Type B pancreatic cell (in vitro differentiated cells): Measurements from ENCODE around the gene NIN. TPM values are rescaled to one million over a fixed set of nuclear protein-coding genes. Genes with fewer than 3 reads are reported as not detected.
"Not testable (repeated sequence)": the region's sequence is repeated elsewhere in the genome, so short reads cannot be mapped to it uniquely, and the experiment has no call there.

Source experiments
- DNase-seq: peaks from one replicate; pipeline ENCODE4 v3.0.0; 2021; ENCODE audit warnings: mixed read lengths; ENCODE audit not compliant: unreplicated experiment; ENCODE audit errors: extremely low spot score
- H3K27ac Mint-ChIP-seq: 2 replicates; pipeline ENCODE4 v1.8.0; 2021; ENCODE audit warnings: mild to moderate bottlenecking, mixed read lengths
- H3K27me3 Mint-ChIP-seq: 2 replicates; pipeline ENCODE4 v1.8.0; 2021; ENCODE audit warnings: mixed read lengths
- H3K36me3 Mint-ChIP-seq: 2 replicates; pipeline ENCODE4 v1.8.0; 2021; ENCODE audit warnings: mixed read lengths
- H3K4me1 Mint-ChIP-seq: one replicate; pipeline ENCODE4 v1.8.0; 2021; ENCODE audit warnings: mixed read lengths; ENCODE audit not compliant: unreplicated experiment
- H3K4me3 Mint-ChIP-seq: 2 replicates; pipeline ENCODE4 v1.8.0; 2021; ENCODE audit warnings: mild to moderate bottlenecking, mixed read lengths
- H3K9me3 Mint-ChIP-seq: 2 replicates; pipeline ENCODE4 v1.8.0; 2021; ENCODE audit warnings: mixed read lengths
- CTCF ChIP-seq: fragments of 200-600 bp; sonication (generic); conservative IDR thresholded peaks from 2 replicates; pipeline ENCODE4 v1.5.0; 2021; ENCODE audit warnings: antibody characterized with exemption, mild to moderate bottlenecking
- total RNA-seq: library from RNA; stranded (reverse); gene quantifications from 2 replicates; pipeline ENCODE4 v1.2.1, GENCODE V29; 2021; ENCODE audit warnings: low replicate concordance

Gene NIN
- total RNA-seq, 1 donor from 2014 or later = 40.5 TPM

- H3K4me1 Mint-ChIP-seq = no peaks in the 10 kb centered on the region
- no peak for TF ChIP-seq CTCF
- peaks cover 5% of the 10 kb centered on the region for H3K9me3 Mint-ChIP-seq
- no peaks in the 10 kb centered on the region for H3K36me3 Mint-ChIP-seq
- H3K27me3 Mint-ChIP-seq = no peaks in the 10 kb centered on the region
- H3K27ac Mint-ChIP-seq = no peak overlapping the region
- DNase-seq = no peak
- no peak overlapping the region for H3K4me3 Mint-ChIP-seq
These were observed 125.9 kb downstream of the NIN start for GRCh38 chr14:50705026-50705593.

DNA sequence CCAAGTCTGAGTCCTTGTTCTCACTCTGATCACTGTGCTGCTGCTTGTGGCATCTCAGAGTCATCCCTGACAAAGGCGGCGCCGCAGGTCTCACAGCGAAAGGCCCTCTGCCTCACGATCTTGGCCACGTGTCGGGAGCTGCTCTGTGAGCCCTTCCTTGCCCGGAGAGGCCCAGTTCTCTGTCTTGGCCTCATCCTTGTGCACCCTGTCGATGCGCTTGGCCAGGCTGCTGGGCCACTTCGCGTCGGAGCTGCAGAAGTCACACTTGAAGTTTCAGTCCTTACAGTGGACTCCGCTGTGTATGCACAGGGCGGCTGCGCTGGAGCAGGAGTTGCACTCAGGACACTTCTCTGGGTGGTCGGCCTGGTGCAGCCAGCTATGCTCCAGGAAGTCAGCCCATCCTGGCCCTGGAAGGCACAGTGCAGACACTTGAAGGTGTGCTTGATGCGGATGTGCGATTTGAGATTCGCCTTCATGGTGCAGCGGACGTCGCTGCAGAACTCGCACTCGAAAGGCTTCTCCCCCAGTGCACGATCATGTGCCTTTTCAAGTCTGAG lies 126.4 kb downstream of the NIN start:
- DNase-seq = no peak
- Mint-ChIP-seq H3K4me1 (no peaks in the 10 kb centered on the region), H3K9me3 (peaks cover 5% of the 10 kb centered on the region), H3K36me3 (no peaks in the 10 kb centered on the region), H3K27me3 (no peaks in the 10 kb centered on the region), H3K4me3 (no peak overlapping the region), H3K27ac (no peak overlapping the region)
- no peak for TF ChIP-seq CTCF

- no peak for DNase-seq
- Mint-ChIP-seq H3K9me3 (peaks cover 5% of the 10 kb centered on the region), H3K27me3 (no peaks in the 10 kb centered on the region)
These were observed 133.2 kb downstream of the NIN start for GRCh38 chr14:50697659-50698290.

DNA sequence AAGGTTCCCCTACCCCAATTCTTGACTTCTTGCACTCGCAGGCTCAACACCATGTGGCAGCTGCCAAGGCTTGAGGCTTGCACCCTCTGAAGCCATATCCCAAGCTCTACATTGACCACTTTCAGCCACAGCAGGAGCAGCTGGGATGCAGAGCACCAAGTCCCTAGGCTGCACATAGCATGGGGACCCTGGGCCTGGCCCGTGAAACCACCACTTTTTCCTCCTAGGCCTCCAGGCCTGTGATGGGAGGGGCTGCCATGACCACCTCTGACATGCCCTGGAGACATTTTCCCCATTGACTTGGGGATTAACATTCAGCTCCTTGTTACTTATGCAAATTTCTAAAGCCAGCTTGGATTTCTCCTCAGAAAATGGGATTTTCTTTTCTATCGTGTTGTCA lies 136.7 kb downstream of the NIN start:
- not testable (repeated sequence) for H3K4me1 Mint-ChIP-seq, H3K4me3 Mint-ChIP-seq, H3K9me3 Mint-ChIP-seq, H3K27me3 Mint-ChIP-seq, H3K36me3 Mint-ChIP-seq, DNase-seq, H3K27ac Mint-ChIP-seq

More at GRCh38 chr14:50697659-50698290, 133.2 kb downstream of the NIN start:
- no peak overlapping the region for H3K4me3 Mint-ChIP-seq
- TF ChIP-seq CTCF = no peak
- no peak overlapping the region for H3K27ac Mint-ChIP-seq
- no peaks in the 10 kb centered on the region for H3K4me1 Mint-ChIP-seq
- H3K36me3 Mint-ChIP-seq = no peaks in the 10 kb centered on the region

DNA sequence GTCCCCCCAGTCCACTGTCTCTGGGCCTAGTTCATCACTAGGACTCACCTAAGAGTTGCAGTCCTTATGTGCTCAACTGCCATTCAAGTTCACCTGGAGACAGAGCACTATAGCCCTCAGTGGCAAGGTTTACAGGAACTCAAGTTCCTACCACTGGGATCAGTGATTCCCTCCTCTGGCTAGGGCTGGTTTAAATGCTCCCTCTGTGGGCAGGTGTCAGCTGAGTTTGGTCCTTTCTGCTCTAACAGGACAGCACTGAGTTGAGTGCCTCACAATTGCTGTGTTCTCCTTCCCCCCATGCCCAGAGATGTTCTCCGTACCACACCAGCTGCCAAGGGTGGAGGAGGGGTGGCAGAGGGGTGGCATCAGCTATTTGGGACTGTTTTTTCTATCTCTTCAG lies 142.1 kb downstream of the NIN start:
- H3K27ac Mint-ChIP-seq = no peak overlapping the region
- no peaks in the 10 kb centered on the region for H3K36me3 Mint-ChIP-seq
- no peak for TF ChIP-seq CTCF
- H3K27me3 Mint-ChIP-seq = no peaks in the 10 kb centered on the region
- no peaks in the 10 kb centered on the region for H3K4me1 Mint-ChIP-seq
- H3K4me3 Mint-ChIP-seq = no peak overlapping the region
- no peaks in the 10 kb centered on the region for H3K9me3 Mint-ChIP-seq
- no peak for DNase-seq

DNA sequence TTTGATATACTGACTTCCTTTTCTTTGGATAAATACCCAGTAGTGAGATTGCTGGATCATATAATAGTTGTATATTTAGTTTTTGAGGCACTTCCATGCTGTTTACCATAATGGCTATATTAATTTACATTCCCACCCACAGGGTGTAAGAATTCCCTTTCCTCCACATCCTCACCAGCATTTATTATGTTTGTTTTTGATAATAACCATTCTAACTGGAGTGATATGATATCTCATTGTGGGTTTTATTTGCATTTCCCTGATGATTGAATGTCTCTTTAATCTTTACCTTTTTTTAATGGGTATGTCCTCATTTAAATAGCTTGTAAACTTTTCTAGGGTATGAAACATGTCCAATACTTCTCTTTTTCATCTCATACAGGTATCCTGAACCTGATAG lies 151.3 kb downstream of the NIN start:
- H3K27me3 Mint-ChIP-seq = no peaks in the 10 kb centered on the region
- H3K36me3 Mint-ChIP-seq = no peaks in the 10 kb centered on the region
- H3K27ac Mint-ChIP-seq = no peak overlapping the region
- no peak for DNase-seq
- TF ChIP-seq CTCF = no peak
- no peak overlapping the region for H3K4me3 Mint-ChIP-seq
- H3K4me1 Mint-ChIP-seq = peaks cover 4% of the 10 kb centered on the region
- no peaks in the 10 kb centered on the region for H3K9me3 Mint-ChIP-seq
